Chondrocyte (in vitro differentiated cells): ENCODE measurements around the gene KDM4B. TPM values are rescaled to one million over a fixed set of nuclear protein-coding genes. Genes with fewer than 3 reads are reported as not detected.
"Not testable (repeated sequence)": the region's sequence is repeated elsewhere in the genome, so short reads cannot be mapped to it uniquely, and the experiment has no call there.

ENCODE experiments used
- DNase-seq: peaks from one replicate; pipeline ENCODE4 v3.0.0; 2021; ENCODE audit warnings: mixed read lengths, low spot score
- H3K27ac Mint-ChIP-seq: one replicate; pipeline ENCODE4 v1.8.0; 2021; ENCODE audit warnings: mild to moderate bottlenecking, moderate library complexity, mixed read lengths; ENCODE audit not compliant: unreplicated experiment
- H3K27me3 Mint-ChIP-seq: 2 replicates; pipeline ENCODE4 v1.8.0; 2021; ENCODE audit warnings: low read depth, mixed read lengths
- H3K36me3 Mint-ChIP-seq: 2 replicates; pipeline ENCODE4 v1.8.0; 2021; ENCODE audit warnings: low read depth, mixed read lengths
- H3K4me1 Mint-ChIP-seq: 2 replicates; pipeline ENCODE4 v1.8.0; 2021; ENCODE audit warnings: low read depth, mild to moderate bottlenecking, mixed read lengths
- H3K4me3 Mint-ChIP-seq: one replicate; pipeline ENCODE4 v1.8.0; 2021; ENCODE audit warnings: mild to moderate bottlenecking, moderate library complexity, mixed read lengths; ENCODE audit not compliant: unreplicated experiment
- H3K9me3 Mint-ChIP-seq: 2 replicates; pipeline ENCODE4 v1.8.0; 2021; ENCODE audit warnings: low read depth, mixed read lengths
- CTCF ChIP-seq: fragments of 200-600 bp; sonication (generic); IDR thresholded peaks from 2 replicates; pipeline ENCODE4 v1.5.0; 2021; ENCODE audit warnings: antibody characterized with exemption, mild to moderate bottlenecking, moderate library complexity
- total RNA-seq: library from RNA; stranded (reverse); gene quantifications from 3 replicates; pipeline ENCODE4 v1.2.1, GENCODE V29; 2021

The KDM4B gene
- total RNA-seq, 1 donor from 2014 or later: 52.2 TPM

- Mint-ChIP-seq H3K4me1 (peaks cover 3% of the 10 kb centered on the region), H3K27ac (no peak overlapping the region), H3K9me3 (peaks cover 8% of the 10 kb centered on the region), H3K4me3 (no peak overlapping the region), H3K36me3 (peaks cover 2% of the 10 kb centered on the region), H3K27me3 (no peaks in the 10 kb centered on the region)
- no peak for TF ChIP-seq CTCF
- peak; percentile 51 for DNase-seq
Observed at GRCh38 chr19:5154799-5155426, 186.0 kb downstream of the KDM4B start.

GRCh38 chr19:5155586-5156210, 186.8 kb downstream of the KDM4B start:
- no peak overlapping the region for H3K4me3 Mint-ChIP-seq
- H3K27me3 Mint-ChIP-seq: no peaks in the 10 kb centered on the region
- DNase-seq: peak; percentile 64
- peaks cover 2% of the 10 kb centered on the region for H3K36me3 Mint-ChIP-seq
- no peak overlapping the region for H3K27ac Mint-ChIP-seq
- peaks cover 3% of the 10 kb centered on the region for H3K4me1 Mint-ChIP-seq
- no peak for TF ChIP-seq CTCF
- H3K9me3 Mint-ChIP-seq: peaks cover 8% of the 10 kb centered on the region

- Mint-ChIP-seq H3K27ac (peak overlapping the region; percentile 36), H3K4me3 (no peak overlapping the region)
- peak; percentile 65 for DNase-seq
Observed at GRCh38 chr19:5156231-5156986, 187.5 kb downstream of the KDM4B start.

GRCh38 chr19:5157186-5157585, 188.3 kb downstream of the KDM4B start:
- no peak overlapping the region for H3K4me3 Mint-ChIP-seq
- no peak overlapping the region for H3K27ac Mint-ChIP-seq
- H3K9me3 Mint-ChIP-seq: peaks cover 8% of the 10 kb centered on the region
- peaks cover 3% of the 10 kb centered on the region for H3K4me1 Mint-ChIP-seq
- H3K27me3 Mint-ChIP-seq: no peaks in the 10 kb centered on the region
- no peak for TF ChIP-seq CTCF
- peaks cover 2% of the 10 kb centered on the region for H3K36me3 Mint-ChIP-seq
- peak; percentile 35 for DNase-seq

More at GRCh38 chr19:5156231-5156986, 187.5 kb downstream of the KDM4B start:
- TF ChIP-seq CTCF: no peak
- peaks cover 8% of the 10 kb centered on the region for H3K9me3 Mint-ChIP-seq
- H3K36me3 Mint-ChIP-seq: peaks cover 2% of the 10 kb centered on the region
- peaks cover 3% of the 10 kb centered on the region for H3K4me1 Mint-ChIP-seq
- no peaks in the 10 kb centered on the region for H3K27me3 Mint-ChIP-seq

GRCh38 chr19:5158549-5159134, 189.7 kb downstream of the KDM4B start:
- H3K9me3 Mint-ChIP-seq, H3K36me3 Mint-ChIP-seq, H3K27me3 Mint-ChIP-seq, H3K27ac Mint-ChIP-seq, H3K4me1 Mint-ChIP-seq, H3K4me3 Mint-ChIP-seq, DNase-seq: not testable (repeated sequence)

GRCh38 chr19:5160158-5160795, 191.4 kb downstream of the KDM4B start:
- not testable (repeated sequence) for H3K4me1 Mint-ChIP-seq, H3K27ac Mint-ChIP-seq, DNase-seq, H3K27me3 Mint-ChIP-seq, H3K36me3 Mint-ChIP-seq, H3K9me3 Mint-ChIP-seq, H3K4me3 Mint-ChIP-seq

- not testable (repeated sequence) for H3K4me3 Mint-ChIP-seq, H3K27me3 Mint-ChIP-seq, DNase-seq, H3K4me1 Mint-ChIP-seq, H3K27ac Mint-ChIP-seq, H3K36me3 Mint-ChIP-seq, H3K9me3 Mint-ChIP-seq
Observed at GRCh38 chr19:5164845-5165696, 196.2 kb downstream of the KDM4B start.
